Measurements from ENCODE around the gene AGBL1.

AGBL1 gene

DNA sequence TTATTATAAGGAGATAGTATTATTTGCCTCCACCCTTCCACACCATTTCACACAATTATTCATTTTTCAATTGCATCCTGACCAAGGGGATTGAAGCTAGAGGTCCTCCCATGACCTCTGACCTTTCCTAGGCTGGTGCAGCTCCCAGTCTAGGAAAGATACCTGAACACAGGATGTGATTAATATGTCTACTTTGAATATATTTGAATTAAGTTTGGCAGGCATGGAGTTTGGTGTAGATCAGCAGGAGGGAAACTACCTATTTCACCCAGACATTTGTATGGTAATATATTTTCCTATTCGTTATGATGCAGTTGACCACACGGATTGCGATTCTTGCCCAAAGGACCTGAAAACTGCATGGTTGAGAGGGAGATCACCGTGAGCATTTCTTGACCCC, 596.3 kb downstream of the AGBL1 start:
- in situ Hi-C loops (cut with HindIII; ENCODE audit: low sequenced_read_pairs), result no loop called here

DNA sequence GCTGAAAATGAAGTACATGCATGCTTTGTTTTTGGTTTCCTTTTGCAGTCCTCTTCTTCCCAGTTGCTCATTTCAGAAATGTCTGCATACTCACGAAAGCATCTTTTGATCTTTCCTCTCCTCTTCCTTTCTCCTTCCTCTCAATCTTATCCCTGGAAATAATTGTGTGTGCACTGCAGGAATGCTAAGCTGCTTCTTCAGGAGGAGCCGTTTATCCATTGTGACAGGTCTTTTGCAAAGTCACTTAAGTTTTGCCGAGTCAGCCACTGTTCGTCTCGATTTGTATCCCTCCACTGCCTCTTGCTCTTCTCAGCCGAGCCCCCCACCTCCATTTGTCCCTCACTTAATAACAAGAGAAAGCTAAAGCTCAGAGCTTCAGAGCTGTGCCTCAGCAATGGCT, 597.6 kb downstream of the AGBL1 start:
- in situ Hi-C loops (cut with HindIII; ENCODE audit: low sequenced_read_pairs), result no loop called here

DNA sequence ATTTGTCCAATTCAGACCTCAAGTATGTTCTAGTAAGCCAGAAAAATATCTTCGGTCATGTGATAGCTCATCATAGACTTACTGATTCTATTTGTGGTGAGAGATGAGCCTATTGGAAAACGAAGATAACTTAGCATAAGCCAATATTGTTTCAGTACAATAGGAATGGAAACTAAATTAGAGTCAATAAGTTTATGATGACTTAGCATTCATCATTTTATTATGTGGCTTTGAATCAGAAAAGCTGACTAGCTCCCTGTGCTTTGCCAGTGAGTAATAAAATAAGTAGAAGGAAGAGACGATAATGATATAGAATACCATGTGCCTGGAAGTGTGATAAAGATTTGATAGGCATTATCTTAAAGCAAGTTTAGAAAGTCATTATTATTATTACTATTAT, 605.6 kb downstream of the AGBL1 start:
- in situ Hi-C loops (cut with HindIII; ENCODE audit: low sequenced_read_pairs), result no loop called here

DNA sequence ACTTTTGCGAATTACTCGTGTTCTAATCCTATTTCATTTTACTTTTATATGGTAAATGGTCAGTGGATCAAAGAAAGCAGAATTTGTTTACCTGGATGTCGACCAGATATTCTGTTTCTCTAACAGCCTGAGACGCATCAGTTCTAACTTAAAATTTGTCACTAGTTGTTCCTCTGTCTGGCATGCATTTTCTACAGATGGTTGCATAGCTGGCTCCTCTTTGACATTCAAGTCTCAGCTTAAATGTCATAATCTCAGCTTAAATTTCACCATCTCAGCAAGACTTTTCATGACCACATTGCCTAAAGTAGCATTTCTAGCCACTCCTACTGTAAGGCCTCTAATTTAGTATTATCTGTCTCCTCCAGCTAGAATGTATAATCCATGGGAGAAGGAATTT, 609.3 kb downstream of the AGBL1 start:
- in situ Hi-C loops (cut with HindIII; ENCODE audit: low sequenced_read_pairs), result no loop called here

DNA sequence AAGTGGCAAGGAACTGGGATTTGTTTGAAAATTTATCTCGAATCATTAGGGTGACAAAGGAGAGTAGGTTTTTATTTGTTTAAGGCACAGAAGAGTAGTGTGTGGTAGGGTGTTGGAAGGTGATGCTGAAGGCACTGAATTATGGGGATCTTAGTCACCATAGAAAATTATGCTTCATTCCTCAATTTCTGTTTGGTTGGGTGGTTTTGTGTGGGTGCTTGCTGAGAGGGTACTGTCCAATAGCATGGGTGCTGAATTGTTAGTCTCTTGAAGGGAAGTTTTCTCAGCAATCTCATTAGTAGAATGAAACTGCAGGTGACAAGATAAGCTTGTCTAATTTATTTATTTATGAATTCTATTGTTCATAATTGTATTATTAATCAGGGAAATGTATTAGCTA, 610.9 kb downstream of the AGBL1 start:
- in situ Hi-C loops (cut with HindIII; ENCODE audit: low sequenced_read_pairs), result no loop called here

DNA sequence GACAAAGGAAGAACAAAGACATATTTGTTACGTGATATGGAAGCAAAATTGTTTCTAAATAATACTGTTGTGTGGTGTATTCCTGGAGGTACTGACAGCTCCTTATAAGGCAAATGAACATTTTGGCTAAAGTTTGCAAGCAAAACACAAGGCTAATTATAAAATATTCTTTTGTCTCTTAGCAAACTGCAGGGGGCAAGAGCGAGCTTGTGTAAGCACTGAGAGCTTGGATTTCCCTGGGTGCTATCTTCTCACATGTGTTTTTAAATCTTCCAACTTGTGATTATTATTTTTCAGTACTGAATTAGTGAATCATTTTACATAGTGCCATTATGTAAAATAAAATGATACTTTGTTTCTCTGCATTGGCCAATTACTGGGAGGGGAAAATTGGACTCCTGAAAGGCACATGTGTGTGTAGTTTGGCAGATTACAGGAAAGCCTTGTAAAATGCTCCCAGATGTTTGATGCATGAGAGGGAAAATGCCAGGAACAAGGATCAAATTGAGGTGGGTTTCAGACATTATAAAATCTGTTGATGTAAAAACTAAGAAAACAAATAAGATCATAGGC, 611.5 kb downstream of the AGBL1 start:
- in situ Hi-C loops (cut with HindIII; ENCODE audit: low sequenced_read_pairs), result no loop called here

DNA sequence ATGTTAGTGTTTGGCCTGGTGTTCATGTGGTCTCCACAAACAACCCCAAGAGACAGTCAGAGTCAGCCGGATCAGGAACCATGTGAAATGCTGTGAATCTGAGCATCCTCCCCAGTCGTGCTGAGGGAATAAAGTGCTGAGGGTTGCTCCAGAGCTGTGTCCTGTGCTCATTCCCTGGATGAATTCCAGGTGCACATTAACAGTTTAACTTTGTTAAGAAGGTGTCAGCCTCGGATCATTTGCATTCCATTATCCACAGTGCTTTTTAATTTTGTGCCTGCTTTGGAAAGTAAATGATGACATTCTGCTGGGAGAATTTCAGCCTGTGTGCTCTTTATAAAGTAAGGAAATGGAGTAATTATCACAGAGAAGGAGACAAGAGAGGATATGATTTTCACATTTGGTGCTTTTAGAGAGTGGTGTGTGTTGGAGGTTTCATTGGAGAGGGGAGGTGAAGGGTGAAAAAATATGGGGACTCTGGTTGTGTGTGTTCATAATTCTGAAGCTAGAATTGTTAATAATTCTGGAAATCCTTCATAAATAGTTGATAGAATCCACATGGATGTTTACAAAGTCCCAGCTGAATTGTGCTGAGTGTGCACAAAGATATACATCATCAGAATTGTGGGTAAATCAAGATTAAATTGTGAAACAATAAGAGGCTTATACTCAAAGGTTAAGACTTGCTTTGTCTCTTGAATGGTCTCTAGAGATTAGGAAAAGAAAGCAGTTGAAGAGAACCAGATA, 621.4 kb downstream of the AGBL1 start:
- in situ Hi-C loops (cut with HindIII; ENCODE audit: low sequenced_read_pairs), result no loop called here

DNA sequence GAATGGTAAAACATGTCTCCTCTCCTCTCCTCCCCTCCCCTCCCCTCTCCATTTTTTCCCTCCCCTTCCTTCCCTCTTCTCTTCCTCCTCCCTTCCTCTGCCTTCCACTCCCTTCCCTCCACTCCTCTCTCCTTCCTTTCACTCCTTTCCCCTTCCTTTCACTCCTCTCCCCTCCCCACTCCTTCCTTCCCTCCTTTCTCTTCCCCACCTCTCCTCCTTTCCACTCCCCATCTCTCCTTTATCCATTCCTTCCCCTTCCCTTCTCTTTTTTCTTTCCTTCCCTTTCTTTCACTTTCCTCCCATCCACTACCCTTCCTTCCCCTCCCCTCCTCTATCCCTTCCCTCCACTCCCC, 621.9 kb downstream of the AGBL1 start:
- in situ Hi-C loops (cut with HindIII; ENCODE audit: low sequenced_read_pairs), result no loop called here

DNA sequence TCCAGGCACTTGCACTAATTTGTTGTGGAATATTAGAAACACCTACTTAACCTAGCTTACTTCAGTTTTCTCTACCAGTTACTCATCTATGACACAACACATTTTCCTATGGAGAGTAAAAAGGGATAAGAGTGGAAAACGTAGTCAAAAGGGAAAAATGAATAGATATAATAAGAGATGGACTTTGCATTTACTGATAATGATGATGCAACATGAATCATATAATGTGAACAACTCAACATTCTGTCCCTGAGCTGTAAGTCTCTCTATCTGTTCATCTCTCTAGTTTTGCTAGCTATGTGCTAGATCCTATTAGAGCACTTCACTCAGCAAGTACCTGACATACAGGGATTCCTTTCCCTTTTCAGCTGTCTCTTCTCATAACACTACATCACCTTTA, 627.1 kb downstream of the AGBL1 start:
- in situ Hi-C loops (cut with HindIII; ENCODE audit: low sequenced_read_pairs), result no loop called here

DNA sequence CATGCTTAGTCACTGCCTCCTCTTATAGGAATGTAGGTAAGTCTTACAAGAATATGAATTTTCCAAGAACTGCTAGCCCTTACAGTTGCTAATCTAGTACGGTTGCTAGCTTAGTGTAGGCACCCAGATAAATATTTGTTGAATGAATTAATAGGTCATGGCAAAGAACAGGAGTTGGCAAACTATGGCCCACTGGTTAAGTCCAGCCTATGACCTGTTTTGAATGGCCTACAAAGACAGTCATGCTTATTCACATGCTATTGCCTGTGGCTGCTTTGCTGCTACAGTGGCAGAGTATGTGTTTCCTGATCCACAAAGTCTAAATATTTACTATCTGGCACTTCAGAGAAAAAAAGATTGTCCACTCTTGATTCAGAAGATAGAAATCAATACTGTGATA, 631.8 kb downstream of the AGBL1 start:
- in situ Hi-C loops (cut with HindIII; ENCODE audit: low sequenced_read_pairs), result no loop called here

DNA sequence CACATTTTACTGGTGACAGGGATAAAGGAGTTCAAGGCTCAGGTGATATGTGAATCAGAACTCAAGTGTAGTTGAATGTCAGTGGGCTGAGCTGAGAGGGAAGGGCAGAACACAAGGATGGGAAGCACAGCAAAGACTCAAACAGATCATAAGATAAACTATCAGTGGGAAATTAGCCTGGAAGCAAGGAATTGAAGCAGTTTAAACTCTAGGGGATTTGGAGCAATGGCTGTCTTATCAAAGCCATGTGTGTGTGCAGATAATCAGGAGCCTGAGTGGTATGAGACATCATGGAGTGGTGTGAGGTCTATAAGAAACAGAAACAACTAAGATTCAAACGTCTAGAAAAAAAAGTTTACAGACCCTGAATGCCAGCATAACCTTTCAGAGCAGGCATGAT, 634.6 kb downstream of the AGBL1 start:
- in situ Hi-C loops (cut with HindIII; ENCODE audit: low sequenced_read_pairs), result no loop called here

DNA sequence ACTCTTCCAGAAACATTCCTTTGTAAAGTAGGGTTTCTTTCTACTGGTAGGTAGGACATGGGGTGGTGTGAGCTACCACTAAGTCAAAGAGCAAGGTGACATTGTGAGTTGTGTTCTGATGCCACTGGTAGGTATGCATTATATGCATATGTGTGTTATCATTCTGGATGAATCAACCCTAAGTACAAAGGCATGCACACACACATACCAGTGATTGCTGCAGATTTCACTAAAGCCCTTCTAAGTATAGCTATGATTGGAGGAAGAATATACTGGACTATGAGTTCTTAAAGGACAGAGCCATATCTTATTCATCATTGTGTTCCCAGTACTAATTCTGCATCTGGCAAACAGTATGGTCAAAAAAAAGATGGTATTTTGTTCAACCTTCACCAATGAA, 646.0 kb downstream of the AGBL1 start:
- in situ Hi-C loops (cut with HindIII; ENCODE audit: low sequenced_read_pairs), result no loop called here

DNA sequence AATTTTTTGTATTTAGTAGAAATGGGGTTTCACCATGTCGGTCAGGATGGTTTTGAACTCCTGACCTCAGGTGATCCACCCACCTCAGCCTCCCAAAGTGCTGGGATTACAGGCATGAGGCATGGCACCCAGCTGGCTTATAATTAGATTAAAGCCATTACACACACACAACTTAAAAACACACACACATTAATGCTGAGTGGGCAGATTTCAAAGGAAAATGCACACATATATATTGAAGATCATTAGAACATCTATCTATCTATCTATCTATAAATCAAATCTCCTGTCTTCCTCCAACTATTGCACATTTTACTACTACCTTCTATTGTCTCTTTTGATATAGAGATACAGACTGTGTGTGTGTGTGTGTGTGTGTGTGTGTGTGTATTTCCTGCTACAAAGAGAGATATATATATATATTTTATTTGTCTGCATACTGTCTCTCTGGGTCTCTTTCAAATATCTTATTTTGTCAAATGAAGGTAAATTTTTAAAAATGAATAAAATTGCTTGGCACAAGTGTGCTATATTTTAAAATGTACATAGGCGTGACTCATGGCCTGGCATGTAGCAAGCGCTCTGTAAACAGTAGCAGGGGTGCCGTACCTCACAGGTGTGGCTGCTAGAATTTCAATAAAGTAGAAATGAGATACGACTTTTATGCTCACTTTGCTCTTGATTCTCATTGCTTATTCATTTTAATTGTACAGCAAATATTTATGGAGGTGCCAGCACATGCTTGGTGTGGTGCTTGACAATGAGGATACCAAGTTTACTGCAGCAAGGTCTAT, 655.8 kb downstream of the AGBL1 start:
- in situ Hi-C loops (cut with HindIII; ENCODE audit: low sequenced_read_pairs), result no loop called here

DNA sequence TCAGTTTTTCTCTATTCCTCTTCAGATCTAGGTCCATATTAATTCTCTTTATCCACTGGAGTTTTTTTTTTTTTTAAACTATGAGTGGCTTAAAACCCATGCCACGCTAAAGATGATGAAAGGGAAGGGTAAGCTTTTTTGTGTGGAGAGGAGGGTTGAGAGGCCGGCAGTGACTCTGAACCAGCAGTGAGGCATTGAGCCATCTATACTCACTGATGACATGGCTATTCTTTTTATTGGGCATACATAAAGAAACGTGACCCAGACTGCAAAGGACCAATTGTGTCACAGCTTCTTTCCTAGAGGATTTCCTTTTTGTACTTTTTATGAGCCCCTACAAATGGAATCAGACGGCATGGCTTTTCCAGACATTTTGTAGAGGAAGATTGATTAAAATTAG, 662.2 kb downstream of the AGBL1 start:
- in situ Hi-C loops (cut with HindIII; ENCODE audit: low sequenced_read_pairs), result no loop called here

DNA sequence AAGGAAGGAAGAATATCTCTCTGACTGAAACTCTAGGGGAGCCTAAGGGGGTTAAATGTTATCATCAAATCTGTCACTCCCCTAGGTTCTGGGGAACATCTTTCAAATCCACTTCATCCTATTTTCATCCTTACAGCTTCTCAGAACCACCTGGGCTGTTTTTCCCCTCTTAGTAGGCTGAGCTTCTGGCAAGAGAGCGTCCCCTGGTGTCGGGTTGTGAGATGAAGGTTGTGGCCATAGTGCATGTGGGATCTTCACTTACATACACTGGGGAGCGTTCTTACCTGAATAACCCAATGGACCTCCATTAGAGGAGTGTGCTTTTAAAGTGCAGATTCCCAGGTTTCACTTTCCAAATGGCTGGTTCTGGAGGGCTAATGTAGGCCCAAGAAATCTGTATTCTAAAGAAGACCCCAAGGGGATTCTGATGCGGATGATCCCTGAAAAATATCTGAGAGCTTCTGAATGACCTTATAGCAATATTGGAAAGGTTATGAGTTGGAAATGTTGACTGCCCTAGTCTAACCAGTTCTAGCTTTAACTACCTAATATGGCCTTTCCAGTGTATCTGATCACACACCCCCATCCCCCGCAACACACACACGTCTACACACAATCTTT, 663.7 kb downstream of the AGBL1 start:
- in situ Hi-C loops (cut with HindIII; ENCODE audit: low sequenced_read_pairs), result no loop called here

DNA sequence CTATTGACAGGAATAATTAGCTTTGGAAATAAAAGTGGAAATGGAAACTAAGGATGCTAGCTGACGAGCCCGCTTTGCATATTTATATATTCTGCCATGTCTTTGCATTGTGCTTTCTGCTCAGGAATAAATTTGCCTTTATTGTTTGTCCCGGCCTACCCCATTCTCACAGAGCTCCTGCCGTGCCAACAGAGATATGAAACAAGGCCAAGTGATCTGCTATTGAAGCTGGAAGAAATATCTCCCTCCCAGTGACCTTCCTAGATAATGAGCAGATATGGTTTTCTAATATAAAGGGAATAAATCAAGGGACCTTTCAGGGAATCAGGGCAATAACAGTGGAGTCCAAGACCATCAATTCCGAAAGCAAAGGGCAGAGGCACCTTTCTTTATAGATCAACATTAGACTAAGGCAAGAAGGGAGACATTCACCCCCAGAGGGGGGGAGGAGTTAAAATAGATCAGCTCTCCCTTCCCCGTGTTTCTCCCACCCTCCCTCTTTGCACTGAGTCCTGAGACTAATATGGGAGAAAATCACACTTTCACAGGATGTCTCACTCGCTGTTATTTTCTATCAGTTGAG, 664.6 kb downstream of the AGBL1 start:
- in situ Hi-C loops (cut with HindIII; ENCODE audit: low sequenced_read_pairs), result no loop called here

DNA sequence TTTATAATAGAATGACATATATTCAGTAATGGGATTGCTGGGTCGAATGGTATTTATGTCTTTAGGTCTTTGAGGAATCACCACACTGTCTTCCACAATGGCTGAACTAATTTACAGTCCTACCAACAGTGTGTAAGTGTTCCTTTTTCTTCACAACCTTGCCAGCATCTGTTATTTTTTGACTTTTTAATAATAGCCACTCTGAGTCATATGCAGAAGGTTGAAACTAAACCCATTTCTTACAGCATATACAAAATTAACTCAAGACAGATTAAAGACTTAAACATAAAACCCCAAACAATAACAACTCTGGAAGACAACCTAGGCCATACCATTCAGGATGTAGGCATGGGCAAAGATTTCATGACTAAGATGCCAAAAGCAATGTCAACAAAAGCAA, 671.4 kb downstream of the AGBL1 start:
- in situ Hi-C loops (cut with HindIII; ENCODE audit: low sequenced_read_pairs), result no loop called here

DNA sequence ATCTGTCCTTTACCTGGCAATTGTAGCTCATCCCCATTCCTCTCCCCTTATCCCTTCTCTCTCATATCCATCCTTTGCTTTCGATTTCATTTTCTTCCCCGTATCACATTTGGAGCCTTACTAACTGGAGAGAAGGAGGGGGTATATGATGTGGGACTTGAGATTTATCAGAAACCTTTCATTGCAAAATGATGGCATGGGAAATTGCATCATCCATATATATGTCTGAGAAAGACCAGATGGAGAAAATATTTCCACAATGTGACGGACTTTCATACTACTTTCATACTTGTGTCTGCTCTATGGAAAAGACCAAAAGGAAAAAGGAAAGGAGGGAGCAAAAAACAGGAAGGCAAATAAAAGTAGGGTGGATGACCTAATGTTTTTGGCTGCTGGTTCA, 675.2 kb downstream of the AGBL1 start:
- in situ Hi-C loops (cut with HindIII; ENCODE audit: low sequenced_read_pairs), result no loop called here

DNA sequence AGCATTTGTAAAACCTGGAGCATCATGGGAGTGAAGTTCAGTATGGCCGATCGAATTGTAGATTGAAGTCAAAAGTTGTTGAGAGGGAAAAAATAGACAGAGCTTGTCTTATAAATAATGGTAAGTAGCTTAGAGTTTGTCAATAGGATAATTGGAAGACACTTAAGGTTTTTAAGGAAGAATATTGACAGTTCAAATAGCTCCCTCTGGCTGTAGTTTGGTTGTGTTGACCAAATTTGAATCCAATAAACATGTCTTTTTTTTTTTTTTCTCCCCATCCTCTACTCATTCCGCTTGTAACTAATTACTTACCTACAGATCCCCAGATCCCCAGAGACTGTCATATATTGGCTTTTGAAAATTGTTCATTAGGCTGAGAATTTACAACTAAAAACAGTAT, 677.0 kb downstream of the AGBL1 start:
- in situ Hi-C loops (cut with HindIII; ENCODE audit: low sequenced_read_pairs), result no loop called here

DNA sequence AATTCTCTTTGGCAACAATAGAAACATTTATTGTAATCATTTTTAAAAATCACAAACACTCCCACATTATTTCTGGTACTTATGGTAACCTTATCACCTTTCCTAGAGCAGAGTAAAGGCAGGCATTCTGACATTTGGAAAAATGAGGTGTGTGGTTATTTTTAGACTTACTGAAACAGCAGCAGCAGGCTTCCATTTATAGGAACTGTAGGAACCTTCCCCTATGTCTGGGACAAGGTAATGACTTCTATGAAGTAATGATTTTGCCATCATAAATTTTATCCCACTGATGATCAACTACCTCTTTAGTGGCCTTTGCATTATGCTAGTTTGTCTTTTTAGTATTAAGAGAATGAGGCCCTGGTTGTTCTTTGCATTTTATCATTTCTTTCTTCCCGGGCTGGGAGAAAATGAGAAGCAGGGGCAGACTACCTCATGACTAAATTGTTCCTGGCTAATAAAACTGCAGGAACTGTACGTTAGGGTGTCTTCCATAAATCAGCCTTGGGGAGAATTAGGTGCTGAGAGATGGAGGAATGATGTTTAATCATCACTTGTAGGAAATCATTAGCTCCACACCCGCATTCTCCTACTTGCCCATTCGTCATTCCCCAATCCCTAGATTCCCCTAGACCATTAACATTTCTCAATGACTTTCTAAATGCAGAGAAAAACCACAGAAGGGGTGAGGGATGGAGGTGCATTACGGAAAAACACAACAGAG, 680.3 kb downstream of the AGBL1 start:
- in situ Hi-C loops (cut with HindIII; ENCODE audit: low sequenced_read_pairs), result no loop called here

DNA sequence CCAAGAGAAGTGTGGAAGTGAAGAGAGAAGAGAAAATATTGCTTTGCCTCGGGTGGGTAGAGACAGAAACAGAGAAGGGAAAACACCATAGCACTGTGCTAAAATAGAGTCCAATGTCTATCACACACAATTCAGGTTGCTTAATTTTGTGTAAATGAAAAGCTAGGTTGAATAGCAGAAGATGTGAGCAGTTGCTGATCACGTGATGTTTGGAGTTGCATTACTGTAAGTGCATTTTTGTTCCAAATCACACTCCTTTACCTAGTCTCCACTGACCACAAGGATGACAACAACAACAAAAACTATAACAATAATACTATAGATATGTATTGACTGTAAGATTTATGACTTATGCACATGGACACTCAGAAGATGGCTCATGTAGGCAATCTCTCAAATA, 683.2 kb downstream of the AGBL1 start:
- in situ Hi-C loops (cut with HindIII; ENCODE audit: low sequenced_read_pairs), result no loop called here

Measured in endothelial cell of hepatic sinusoid (primary cell).